IPS-18c (cell line): Measurements from ENCODE around the gene ZNF256.
"Not testable (repeated sequence)": the region's sequence is repeated elsewhere in the genome, so short reads cannot be mapped to it uniquely, and the experiment has no call there.

ENCODE experiments used
- H3K4me3 ChIP-seq: 2 replicates; pipeline ENCODE4 v1.7.0; 2013; ENCODE audit warnings: low read depth, mild to moderate bottlenecking, low read length, moderate library complexity; ENCODE audit not compliant: insufficient read depth
- H3K9me3 ChIP-seq: one replicate; pipeline ENCODE4 v1.6.1; 2013; ENCODE audit warnings: mild to moderate bottlenecking, low read length, moderate library complexity; ENCODE audit not compliant: control insufficient read depth, insufficient read depth

Gene ZNF256

DNA sequence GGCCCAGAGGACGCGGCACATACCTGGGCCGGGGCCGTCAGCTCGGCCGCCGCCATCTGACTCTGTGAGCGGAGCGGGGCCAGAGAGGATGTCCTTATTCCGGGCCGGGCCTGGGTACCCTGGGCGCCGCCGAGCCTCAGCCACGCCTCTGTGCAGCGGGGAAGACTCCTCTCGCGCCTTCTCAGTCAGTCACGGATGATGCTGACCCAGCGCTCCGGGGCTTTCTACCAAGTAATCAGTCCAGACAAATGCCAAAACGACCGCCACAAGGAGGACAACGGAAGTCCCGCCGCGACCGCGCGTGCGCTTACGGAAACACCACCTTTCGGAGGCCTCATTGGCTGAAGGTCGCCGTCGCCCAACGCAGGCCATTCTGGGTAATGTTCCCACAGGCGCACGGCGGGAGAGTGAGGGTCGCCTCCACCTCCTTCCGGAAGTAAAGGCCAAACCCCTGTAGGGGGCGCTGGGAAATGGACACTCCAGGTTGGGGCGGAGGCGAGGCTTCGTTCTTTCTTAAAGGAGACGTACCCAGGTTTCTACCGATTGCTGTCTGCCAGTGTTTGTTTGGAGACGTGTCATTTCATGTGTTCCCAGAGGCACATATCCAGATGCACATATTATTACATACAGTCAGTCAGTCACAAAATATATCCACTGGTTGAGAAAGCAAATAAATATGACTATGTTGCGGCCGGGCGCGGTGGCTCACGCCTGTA is at the start of gene ZNF256:
ZNF256 (minus strand) TSS at position 288 of the 716 bp plus-strand sequence; CDS start at position 56, 232 bp downstream.
- Histone ChIP-seq H3K9me3 (no peaks in the 10 kb centered on the region), H3K4me3 (peak within 1 kb of the TSS; percentile 93)

DNA sequence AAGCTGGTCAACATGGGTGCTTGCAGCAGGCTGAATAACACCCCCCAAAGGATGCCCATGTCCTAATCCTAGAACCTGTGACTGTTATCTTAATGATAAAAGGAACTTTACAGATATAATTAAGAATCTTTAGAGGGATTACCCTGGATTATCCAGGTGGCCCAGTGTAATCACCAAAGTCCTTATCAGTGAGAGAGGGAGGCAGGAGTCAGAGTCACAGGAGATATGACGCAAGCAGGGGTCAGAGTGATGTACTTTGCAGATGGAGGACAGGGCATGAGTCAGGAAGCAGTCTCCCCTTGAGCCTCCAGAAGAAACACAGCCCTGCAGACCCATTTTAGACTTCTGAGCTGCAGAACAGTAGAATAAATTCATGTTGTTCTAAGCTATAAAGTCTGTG is 45.3 kb upstream of the ZNF256 start:
- Histone ChIP-seq H3K9me3 (peaks cover 18% of the 10 kb centered on the region), H3K4me3 (no peak overlapping the region)

DNA sequence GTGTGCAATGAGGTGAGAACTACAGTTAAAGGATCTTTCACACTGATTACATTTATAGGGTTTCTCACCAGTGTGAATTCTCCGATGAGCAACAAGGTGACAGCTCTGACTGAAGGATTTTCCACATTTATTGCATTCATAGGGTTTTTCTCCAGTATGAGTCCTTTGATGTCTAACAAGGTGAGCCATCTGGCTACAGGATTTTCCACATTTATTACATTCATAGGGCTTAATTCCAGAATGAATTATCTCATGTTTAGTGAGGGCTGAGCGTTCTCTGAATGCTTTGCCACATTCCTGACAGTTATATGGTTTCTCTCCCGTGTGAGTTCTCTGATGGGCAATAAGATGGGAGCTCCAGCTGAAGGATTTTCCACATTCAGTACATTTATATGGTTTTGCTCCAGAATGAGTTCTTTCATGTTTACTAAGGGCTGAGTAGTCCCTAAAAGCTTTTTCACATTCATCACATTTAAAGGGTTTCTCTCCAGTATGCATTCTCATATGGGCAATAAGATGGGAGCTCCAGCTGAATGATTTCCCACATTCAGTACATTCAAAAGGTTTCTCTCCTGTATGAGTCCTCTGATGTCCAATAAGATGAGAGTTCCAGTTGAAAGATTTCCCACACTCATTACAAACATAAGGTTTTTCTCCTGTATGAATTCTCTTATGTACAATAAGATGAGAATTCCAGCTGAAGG is 31.2 kb upstream of the ZNF256 start:
- peaks cover 37% of the 10 kb centered on the region for H3K9me3 ChIP-seq
- H3K4me3 ChIP-seq: no peak overlapping the region; the same call in 1 of the 2 replicates

DNA sequence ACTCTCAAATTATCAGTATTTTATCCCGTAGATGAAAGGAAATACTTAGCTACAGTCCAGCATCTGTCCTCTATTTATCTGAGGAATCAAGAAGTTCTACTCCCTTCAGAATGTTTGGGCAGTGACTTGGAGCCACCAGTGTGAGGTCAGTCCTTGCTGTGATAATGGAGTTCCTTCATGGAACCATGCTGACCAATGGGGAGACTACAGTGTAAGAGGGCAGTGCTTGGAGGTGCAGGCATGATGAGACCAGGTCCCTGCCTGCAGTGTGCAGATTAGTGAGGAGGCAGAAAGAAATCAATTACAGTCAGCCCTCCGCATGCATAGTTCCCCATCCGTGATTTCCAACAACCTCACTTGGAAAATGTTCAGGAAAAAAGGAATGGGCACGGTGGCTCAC is 26.9 kb upstream of the ZNF256 start, which contains the start of gene C19orf18:
C19orf18 (minus strand) TSS at position 101 of the 400 bp plus-strand sequence. CDS start 102 bp downstream, outside the sequence.
- no peak within 1 kb of the TSS; the same call in 1 of the 2 replicates for H3K4me3 ChIP-seq
- peaks cover 28% of the 10 kb centered on the region for H3K9me3 ChIP-seq

DNA sequence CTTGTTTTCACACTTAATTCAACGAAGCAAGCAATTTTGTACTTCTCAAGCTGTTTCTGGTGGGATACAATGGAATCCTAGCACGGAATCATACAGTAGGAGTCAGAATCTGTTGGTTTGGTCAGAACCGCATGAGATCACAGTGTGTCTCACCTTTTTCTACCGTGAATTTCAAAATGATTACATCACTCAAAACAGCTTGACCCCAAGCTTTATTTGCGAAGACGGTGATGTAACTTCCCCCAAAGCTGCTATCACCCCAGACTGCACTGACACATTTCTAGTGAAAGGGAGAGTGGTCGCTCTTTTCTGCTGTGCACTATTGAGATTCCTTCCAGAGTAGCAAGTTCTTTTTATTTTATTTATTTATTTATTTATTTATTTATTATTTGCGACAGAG is 17.3 kb upstream of the ZNF256 start:
- Histone ChIP-seq H3K9me3 (no peaks in the 10 kb centered on the region), H3K4me3 (no peak overlapping the region)

DNA sequence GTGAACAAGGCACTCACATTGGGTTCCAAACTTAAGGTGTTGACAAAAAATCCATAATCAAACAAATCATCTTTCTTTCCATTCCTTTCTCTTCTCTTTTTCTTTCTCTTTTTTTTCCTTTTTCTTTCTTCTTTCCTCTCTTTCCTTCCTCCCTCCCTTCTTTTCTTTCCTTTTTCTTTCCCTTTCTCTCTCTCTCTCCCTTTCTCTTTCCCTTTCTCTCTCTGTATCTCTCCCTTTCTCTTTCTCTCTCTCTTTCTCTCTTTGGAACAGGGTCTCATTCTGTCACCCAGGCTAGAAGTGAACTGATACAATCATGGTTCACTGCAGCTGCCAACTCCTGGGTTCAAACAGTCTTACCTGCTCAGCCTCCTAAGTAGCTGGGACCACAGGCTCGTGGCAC is 14.3 kb upstream of the ZNF256 start:
- no peak overlapping the region for H3K4me3 ChIP-seq
- peaks cover 4% of the 10 kb centered on the region for H3K9me3 ChIP-seq

DNA sequence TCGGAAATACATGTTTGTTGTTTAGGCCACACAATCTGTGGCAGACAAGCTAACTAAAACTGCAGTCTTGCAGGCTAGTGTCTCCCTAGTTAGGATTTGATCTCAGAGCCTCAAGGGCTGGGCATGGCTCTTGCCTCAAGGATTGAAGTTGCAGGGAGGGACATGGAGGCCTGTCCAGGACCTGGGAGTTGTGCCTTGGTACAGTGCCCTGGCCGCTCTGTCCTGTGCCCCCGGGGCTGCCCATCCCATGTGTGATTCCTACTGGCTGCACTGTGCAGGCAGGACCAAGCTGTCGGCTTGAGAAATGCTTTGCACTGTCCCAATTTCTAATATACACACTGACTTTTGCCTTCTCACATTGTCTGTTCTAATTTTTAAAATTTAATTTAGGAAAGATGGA is 7.5 kb upstream of the ZNF256 start:
- peak overlapping the region; percentile 15; the same call in 1 of the 2 replicates for H3K4me3 ChIP-seq
- peaks cover 11% of the 10 kb centered on the region for H3K9me3 ChIP-seq

DNA sequence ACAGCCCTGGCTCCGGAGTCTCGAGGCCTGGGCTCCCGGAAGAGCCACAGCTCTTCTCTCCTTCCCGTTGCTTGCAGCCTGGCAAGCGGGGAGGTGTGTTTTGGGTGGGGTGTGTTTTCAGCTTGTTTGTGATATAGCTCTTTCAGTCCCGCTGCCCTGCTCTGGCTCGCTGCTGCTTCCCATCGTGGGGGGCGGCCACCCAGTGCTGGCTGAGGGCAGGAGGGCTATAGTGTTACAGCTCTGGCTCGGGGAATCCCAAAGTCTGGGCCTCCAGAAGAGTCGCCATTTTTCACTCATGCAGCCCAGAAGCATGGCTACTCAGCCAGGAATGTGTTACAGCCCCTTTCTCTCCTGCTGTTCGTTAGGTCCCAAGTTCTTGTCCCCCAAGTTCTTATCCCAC is 2.2 kb upstream of the ZNF256 start:
- H3K9me3 ChIP-seq: peaks cover 8% of the 10 kb centered on the region

DNA sequence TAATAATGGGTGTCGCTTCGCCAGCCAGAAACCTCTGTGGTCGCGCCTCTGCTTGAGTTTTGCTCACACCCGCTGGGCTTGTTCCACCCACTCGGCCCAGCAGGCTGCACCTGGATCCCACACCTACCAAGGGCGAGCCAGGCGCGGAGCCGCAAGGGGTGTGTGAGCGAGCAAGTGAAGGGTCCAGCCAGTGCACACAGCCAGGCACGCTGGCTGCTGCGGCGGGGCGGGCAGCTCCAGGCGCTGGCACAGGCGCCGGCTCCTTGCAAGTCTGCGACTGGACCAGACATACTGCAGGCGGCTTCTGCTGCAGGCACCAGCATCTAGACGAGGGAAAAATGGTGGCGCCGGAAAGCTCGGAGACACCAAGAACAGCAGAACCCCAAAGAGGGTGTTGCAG is 1.8 kb upstream of the ZNF256 start:
- Histone ChIP-seq H3K9me3 (peaks cover 4% of the 10 kb centered on the region), H3K4me3 (no peak overlapping the region)

More for the DNA sequence above, 2.2 kb upstream of the ZNF256 start:
- H3K4me3 ChIP-seq: no peak overlapping the region

DNA sequence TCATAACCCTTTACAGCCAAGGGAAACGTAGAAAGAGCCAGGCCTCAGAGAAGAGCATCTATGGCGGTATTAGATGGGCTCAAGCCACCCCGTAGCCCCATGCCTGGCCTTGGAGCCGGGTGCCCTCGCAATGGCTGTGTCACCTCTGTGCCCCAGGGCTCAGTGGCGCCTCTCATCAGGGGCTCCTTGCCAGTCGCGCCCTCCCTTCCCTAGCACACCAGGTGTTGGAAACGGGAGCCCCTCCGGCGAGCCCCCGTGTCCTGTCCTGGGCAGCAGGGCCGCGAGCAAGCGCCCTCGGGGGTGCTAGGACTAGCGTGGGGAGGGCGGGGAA is 453 bp downstream of the ZNF256 start:
- H3K9me3 ChIP-seq: no peaks in the 10 kb centered on the region
- peak overlapping the region; percentile 93 for H3K4me3 ChIP-seq

DNA sequence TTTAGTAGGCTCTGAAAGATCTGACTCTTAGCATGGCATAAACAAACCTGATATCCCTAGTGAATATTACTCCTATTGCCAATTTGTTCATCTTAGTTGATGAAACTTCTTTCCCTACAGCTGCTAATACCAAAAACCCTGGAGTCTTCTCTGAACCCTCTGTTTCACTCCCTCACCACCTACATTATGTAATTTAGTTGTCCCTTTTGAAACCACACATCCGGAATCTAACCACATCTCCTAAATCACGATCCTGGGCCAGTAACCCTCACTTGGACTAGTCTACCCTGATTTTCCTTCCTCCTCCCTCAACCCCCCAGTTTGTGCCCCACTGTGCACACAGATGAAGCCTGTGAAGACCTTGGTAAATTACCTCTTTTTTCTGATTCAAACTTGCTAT is 1.2 kb downstream of the ZNF256 start:
- Histone ChIP-seq H3K9me3 (no peaks in the 10 kb centered on the region), H3K4me3 (peak overlapping the region; percentile 93)

DNA sequence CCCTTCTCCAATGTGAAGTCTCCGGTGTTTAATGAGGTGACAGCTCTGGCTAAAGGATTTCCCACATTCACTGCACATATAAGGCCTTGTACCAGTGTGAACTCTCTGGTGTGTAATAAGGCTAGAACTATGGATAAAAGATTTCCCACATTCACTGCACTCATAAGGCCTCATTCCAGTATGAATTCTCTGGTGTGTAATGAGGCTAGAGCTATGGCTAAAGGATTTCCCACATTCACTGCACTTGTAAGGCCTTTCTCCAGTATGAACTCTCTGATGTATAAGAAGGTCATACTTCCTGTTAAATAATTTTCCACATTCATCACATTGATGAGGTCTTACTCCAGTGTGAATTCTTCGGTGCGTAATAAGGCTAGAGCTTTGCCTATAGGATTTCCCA is 5.9 kb downstream of the ZNF256 start:
- Histone ChIP-seq H3K4me3 (no peak overlapping the region), H3K9me3 (peaks cover 3% of the 10 kb centered on the region)

DNA sequence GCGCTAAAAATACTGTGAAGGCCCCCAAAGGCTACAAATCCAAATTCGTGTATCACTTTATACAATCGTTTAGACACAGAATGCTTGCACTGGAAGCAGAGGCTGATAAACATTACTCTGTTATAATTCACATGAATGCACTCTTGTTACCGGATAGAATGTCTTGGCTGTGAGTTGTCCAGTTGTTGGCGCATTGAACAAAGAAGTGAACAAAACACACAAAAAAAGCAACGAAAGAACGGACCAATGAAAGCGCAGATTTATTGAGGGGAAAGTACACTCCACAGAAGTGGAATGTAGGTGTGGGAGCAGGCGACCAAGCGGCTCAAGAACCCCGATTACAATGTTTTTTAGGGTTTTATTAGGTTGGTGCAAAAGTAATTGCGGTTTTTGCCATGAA is 11.8 kb downstream of the ZNF256 start:
- Histone ChIP-seq H3K9me3 (peaks cover 1% of the 10 kb centered on the region), H3K4me3 (no peak overlapping the region)

DNA sequence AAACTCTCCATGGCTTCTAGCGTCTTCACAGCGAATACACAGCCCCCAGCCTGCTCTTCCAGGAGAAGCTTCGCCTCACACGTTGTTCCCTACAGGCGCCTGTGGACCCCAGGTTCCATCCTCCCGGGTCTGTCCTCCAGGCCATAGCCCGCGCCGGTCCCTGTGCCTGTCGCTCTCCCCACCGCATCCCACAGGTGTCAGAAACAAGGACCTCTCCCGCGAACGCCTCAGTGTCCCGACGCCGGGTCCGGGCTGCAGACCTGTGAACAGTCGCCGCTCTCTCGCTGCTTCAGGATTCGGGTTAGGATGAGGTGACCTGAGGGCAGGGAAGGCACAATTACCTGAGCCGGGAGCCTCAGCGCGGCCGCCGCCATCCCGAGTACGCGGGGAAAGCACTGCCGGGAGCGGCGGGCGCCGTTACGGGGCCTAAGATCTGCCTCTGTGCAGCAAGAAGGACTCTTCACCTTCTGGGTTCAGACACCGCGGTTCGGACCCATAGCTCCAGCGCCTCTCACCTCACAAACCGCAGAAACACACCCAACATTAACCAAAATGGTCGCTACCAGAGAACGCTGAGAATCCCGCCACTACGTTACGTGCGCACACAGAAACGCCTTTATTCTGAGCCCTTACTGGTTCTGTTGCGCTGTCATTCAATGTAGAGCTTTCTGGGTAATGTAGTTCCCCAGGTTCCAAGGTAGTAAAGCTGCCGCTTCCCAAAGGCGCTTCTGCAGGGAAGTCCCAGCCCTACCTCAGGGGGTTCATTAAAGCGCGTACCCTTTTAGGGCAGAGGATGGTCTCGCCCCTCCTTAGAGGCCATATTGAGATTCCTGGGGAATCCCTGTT is 12.5 kb downstream of the ZNF256 start, which contains the start of gene ZNF418:
ZNF418 (minus strand) TSS at position 583 of the 846 bp plus-strand sequence. CDS start 1,580 bp downstream, outside the sequence.
- H3K9me3 ChIP-seq: peaks cover 8% of the 10 kb centered on the region
- H3K4me3 ChIP-seq: peak within 1 kb of the TSS; percentile 91

DNA sequence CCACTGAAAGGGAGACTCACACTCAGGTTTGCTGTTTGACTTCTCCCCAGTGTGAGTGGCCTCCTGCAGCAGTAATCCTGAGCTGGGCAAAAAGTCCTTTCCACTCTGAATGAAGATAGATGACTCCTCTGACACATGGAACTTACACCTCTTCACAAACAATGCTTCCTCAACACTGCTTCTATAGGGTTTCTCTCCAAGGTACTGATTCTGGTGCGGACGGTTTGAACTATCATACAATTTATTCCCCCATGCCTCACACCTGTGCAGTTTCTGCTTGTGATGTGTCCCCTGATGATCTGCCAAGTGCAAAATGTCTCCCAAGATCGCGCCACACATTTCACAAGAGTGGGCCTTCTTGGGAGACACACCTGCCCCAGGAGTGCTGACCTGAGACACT is 19.9 kb downstream of the ZNF256 start:
- Histone ChIP-seq H3K9me3 (peaks cover 49% of the 10 kb centered on the region), H3K4me3 (no peak overlapping the region)

DNA sequence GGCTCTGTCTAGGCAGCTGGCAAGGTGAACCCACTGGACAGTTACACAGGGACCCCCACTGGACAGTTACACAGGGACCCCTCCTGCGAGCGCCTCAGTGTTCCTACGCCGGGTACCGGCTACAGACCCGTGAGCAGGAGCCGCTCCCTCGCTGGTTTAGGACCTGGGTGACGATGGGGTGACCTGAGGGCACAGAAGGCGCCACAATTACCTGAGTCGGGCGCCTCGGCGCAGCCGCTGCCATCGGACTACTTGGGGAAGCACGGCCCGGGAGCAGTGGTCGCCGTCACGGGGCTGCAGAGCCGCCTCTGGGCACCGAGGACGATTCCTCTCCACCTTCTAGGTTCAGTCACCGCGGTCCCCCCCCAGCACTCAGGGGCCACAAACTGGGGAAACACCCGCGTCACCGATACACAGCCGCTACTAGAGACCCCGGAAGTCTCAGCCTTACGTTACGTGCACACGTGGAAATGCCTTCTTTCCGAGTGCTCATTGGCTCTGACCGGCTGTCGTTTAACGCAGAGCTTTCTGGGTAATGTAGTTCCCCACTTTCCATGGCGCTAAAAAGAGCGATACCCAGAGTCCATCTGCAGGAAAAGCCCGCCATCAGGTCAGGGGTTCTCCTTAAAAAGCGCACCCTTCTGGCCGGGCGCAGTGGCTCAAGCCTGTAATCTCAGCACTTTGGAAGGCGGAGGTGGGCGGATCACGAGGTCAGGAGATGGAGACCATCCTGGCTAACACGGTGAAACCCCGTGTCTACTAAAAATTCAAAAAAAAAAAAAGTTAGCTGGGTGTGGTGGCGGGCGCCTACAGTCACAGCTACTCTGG is 31.1 kb downstream of the ZNF256 start, which contains the start of gene ZNF417:
ZNF417 (minus strand) TSS at position 425 of the 828 bp plus-strand sequence; CDS start at position 244, 181 bp downstream.
- peak within 1 kb of the TSS; percentile 76 for H3K4me3 ChIP-seq
- H3K9me3 ChIP-seq: not testable (repeated sequence)

DNA sequence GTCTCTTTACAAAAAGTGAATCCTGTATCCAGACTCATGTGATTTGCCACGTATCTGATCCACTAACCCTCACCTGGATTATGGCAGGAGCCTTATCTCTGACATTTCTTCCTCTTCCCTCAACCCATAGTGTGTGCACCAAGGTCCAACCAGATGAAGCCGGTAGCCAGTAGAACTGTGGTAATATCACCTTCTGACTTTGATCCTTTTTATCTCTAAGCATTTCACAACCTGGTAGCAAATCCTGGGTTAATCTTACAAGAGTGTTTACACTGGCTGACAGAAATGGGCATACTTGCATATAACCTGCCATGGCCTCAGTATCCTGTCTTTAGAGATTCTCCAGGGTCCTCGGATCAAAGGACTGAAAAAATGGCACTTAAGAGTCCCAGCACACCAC is 33.0 kb downstream of the ZNF256 start:
- Histone ChIP-seq H3K4me3 (no peak overlapping the region), H3K9me3 (no peaks in the 10 kb centered on the region)
